Measurements from ENCODE around the gene TLX2.
A peak's percentile ranks its signal among the peaks of the same experiment; 100 is the strongest.

Gene TLX2

DNA sequence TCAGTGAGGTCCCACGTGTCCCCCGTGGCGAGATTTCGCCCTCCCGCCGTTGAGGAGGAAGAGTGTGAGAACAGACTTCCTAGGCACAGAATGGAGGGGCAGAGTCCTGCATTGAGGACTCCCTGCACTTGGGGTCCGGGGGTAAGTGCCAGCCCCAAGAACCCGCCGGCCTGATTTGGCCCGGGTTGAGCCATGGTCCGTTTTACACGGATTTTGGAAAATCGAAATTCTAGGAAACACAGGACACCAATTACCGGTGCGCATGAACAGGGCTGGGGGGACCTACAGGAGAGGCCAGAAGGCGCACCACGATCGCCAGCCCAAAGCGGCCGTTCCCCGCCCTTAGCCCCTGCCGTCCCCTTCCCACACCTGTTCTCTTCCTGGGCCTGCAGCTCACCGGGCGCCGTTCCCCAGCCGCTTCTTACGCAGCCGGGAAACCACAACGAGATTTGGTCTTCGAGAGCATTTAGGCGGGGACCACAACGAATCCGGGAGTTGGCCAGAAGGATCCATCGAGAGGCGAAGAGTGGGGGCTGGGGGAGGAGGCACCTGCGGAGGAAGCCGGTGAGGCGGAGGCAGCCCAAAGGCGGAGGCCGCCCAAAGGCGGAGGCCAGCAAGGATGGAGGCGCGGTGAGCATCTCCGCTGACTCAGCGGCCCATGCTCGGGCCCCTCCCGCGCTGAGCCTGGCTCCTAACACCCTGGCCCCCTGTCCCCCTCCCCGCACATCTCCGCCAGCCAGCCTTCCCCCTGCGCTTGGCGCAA lies 464 bp upstream of the TLX2 start:
- DNase-seq, result no peak

DNA sequence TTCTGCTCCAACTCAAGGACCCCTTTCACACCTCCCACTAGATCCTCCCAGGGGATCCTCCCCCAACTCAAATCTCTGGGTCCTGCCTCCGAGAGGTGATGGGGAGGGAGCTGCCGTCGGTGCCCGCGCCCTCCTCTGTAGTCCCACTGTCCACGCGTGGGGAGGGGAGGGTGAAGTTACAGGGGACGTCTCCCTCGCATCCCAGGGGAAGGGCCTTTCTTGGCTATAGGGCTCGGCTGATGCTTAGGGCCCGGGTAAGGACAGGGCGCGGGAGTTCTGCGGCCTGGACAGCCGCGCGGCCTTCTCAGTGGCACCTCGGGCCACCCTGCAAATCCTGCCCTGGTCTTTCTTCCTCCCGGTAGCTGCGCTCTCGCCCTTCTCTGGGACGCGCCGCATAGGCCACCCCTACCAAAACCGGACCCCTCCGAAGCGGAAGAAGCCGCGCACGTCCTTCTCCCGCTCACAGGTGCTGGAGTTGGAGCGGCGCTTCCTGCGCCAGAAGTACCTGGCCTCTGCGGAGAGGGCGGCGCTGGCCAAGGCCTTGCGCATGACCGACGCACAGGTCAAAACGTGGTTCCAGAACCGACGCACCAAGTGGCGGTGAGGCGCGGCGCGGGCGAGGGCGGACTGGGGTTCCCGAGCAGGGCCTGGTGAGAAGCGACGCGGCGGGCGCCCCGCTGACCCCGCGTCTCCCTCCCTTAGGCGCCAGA lies 1.2 kb downstream of the TLX2 start:
- DNase-seq, result no peak

DNA sequence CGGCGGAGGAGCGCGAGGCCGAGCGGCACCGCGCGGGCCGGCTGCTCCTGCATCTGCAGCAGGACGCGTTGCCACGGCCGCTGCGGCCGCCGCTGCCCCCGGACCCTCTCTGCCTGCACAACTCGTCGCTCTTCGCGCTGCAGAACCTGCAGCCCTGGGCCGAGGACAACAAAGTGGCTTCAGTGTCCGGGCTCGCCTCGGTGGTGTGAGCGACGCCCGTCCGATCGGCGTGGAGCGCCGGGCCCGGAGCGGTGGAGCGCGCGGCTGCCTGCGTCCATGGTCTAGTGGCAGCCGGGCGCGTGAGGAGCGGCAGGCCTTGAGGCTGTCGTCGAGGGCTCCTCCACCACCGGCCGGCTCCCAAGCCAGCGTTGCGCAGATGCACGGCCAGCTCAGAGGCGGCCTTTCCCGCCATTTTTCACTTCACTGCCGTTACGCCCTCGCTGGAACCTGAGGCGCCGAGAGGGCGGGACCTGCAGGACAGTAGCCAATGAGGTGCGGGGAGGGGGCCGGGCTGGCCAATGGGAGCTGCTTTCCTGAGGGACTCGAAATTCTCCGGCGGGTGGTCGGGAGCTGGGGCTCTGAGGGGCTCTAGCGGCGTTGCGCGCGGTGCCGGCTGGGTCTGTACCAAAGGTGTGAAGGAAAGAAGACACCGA lies 1.9 kb downstream of the TLX2 start:
- peak; percentile 60 for DNase-seq

DNA sequence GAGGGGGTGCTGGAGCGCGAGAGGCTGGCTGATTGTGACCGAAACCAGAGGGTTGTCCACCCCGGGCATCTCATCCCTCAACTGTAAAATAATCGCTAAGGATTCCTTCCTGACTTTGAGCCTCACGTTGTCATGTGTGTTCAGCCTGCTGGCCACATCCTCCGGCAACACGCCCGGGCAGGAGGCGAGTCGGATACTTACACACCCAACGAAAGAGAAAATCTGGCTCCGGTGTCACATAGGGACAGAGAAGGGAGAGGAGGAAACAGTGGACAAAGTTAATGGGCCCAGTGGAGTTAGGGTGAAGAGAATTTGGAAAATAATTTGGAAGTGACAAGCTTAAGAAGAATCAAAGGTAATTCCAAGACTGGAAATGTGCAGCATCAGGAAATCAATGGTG lies 2.4 kb downstream of the TLX2 start:
- DNase-seq, result no peak

- DNase-seq, result no peak
Observed at GRCh38 chr2:74522516-74522915, 8.3 kb downstream of the TLX2 start.

GRCh38 chr2:74524005-74524404 lies 9.8 kb downstream of the TLX2 start:
- no peak for DNase-seq

DNA sequence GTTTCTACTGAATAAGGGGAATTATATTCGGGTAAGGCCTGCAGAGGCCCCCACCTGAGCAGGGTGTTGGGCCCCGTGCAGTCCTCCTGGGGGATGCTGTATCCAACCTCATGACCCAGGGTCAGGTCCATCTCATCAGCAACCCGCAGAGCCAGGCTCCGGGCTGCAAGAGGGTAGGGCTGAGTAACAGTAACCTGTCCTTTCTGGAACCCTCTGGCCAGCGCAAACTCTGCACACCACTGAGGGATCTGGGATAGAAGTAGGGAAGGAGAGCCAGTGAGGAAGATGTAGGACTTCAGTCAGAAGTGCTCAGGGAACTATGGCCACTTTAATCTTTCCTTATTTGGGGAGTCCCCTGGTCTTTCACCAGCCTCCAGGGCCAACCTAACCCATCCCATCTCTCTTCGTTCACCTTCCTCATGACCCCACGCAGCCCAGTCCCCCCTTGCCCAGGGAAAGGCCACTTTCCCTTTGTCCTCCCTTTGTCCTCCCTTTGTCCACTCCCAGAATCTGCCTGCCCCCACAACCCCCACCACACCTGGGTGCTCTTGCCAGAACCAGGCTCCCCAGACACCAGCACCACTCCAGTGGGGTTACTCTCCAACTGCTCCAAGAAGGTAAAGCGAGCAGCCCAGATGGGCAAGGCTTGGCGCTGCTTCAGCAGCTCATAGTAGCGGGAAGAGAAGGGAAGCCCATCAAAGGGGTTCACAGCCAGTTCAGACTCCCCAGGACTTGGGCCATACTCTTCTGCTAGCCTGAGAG lies 10.9 kb downstream of the TLX2 start:
- DNase-seq, result no peak

DNA sequence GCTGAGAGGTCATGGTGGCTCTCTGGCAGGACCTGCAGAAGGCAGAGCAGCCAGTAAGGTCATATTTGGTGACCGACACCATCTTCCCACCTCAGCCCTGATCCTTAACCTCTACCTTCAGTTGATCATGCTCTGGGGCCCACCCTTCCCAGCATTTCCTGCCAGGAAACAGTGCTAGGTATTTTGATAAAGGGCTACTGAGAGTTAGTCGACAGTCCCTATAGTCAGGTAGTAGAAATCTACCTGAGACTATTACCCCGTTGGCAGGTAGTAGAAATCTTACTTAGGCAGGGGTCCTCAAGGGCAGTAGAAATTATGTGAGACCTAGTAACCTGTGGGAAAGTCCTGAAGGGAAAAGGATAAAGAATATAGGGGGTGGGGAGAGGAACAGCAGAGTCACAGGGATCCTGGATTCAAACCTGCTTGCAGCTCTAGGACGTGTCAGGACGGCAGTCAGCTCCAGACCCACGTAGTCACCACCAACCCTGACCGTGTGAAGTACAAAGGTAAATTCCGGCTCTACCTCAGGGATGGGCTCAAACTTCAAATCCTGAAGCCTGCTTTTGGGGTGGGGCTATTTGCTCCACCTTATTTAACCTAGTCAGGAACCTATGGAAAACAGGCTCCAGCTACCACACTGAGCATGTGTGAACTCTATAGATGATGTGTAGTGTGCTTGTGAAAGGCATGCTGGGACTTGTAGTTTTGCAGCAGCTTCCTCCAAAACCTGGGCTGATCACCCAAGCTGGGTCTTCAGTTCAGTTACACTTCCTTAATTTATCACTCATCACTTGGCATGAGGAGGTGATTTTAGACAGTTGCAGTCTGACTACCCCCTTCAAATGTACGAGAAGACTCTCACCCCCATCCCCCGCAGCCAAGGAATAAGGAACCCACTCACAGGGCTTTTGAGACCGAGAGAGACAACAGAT lies 11.7 kb downstream of the TLX2 start, which contains the start of gene DQX1:
TSS of gene DQX1 (minus strand) at position 515 of the 932 bp plus-strand sequence. CDS start at position 13, 502 bp downstream.
- DNase-seq, result no peak

- no peak for DNase-seq
Observed at GRCh38 chr2:74526649-74527230, 12.5 kb downstream of the TLX2 start.

GRCh38 chr2:74527741-74528140 lies 13.5 kb downstream of the TLX2 start:
- no peak for DNase-seq

- DNase-seq, result no peak
Observed at GRCh38 chr2:74528600-74529356, 14.5 kb downstream of the TLX2 start.

DNA sequence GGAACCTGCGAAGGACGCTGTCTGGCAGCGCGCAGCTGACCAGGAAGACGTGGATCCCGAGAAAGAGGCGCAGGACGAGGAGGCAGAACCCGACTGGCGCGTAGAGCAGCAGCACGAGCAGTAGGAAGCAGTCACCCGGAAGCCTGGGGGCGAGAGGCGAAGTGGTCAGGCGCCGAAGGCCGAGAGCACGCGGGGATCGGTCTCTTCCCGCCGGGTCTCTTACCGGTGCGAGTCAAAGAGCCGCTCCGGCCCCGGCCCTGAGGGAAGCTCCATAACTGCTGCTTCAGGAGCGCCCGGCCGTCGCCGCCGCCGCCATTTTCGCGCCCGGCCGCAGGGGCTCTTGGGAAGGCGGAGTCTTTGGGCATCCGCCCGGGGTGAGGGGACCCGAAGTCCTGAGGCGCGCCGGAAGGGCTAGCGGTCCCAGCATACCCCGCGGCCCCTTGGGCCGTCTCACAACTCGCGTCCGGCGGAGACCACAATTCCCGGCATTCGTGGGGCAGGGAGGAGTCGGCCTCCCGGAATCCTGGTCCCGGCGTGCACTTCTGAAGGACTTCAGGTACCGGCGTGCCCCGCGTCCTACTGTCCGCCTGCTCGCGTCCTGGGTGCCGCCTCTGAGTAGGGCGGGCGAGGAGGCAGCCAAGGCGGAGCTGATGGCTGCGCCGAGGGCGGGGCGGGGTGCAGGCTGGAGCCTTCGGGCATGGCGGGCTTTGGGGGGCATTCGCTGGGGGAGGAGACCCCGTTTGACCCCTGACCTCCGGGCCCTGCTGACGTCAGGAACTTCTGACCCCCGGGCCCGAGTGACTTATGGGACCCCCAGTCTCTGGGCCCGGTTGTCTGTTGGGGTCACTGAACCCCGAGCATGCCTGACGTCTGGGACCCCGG lies 15.3 kb downstream of the TLX2 start, which contains the start of the genes AUP1 and HTRA2:
TSS of gene AUP1 (minus strand) at position 350 of the 882 bp plus-strand sequence. CDS start at position 273, 77 bp downstream.
TSS of gene HTRA2 (plus strand) at position 577 of the 882 bp plus-strand sequence. CDS start at position 651, 74 bp downstream.
- peak; percentile 77 for DNase-seq

- no peak for DNase-seq
Observed at GRCh38 chr2:74530239-74531187, 16.3 kb downstream of the TLX2 start.

- DNase-seq, result no peak
Observed at GRCh38 chr2:74531666-74532065, 17.4 kb downstream of the TLX2 start.

DNA sequence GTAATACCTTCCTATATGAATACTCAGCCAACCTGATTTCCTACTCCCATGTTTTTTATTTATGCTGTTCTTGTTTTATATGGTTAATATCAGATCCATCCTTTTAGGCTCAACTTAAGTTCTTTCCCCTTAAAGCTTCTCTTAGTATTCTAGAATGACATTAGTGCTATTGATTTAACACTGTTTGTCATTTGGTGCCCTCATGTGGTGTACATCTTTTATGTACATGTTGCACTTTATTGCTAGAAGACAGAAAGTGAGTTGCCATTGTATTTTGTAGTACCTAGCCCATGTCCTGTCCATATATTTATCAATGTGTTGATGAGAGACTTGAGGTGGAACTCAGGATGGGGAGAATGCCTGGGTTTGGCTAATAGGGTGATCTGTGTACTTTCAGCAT lies 18.0 kb downstream of the TLX2 start:
- no peak for DNase-seq

DNA sequence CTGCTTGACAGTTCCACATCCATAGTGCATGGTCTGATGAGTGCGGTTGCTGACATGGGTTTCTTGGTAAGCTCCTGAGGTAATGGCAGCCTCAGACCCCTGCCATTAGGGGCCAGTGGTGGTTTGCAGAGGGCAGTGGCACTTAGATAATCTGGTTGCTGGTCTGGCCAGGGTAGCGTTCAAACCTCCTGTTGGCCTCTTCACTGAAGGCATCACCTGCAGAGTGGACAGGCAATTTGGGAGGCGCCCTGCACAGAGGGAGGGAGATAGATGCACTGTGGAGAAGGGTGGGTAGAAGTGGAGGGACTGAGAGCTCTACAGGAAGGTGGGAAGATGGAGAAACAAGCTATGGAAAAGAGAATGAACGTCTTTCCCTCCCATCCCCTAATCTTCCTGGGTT lies 19.2 kb downstream of the TLX2 start:
- no peak for DNase-seq

DNA sequence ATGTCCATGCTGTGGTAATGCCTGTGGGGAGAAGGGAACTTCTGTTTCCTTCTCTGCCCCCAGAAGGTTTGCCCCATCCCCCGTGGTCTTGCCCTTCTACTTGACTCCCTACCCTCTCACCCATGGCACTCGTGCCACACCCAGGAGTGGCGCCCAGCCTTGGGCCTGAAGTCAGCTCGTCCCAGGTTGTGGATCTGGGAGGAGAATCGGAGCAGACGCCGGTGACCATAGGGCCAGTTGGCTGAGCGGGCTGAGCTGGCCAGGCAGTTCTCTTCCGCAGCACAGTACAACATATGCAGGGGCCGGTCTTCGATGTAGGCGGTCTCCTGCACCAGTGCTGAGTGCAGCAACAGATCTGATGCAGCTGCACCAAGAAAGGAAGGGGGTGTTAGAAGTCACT lies 20.2 kb downstream of the TLX2 start:
- no peak for DNase-seq

GRCh38 chr2:74535440-74535965 lies 21.3 kb downstream of the TLX2 start:
- no peak for DNase-seq
